ENCODE measurements around the gene C9orf57. TPM values are rescaled to one million over a fixed set of nuclear protein-coding genes. Genes with fewer than 3 reads are reported as not detected.

The C9orf57 gene
- total RNA-seq, 2 experiments from 2014 or later, result not detected

DNA sequence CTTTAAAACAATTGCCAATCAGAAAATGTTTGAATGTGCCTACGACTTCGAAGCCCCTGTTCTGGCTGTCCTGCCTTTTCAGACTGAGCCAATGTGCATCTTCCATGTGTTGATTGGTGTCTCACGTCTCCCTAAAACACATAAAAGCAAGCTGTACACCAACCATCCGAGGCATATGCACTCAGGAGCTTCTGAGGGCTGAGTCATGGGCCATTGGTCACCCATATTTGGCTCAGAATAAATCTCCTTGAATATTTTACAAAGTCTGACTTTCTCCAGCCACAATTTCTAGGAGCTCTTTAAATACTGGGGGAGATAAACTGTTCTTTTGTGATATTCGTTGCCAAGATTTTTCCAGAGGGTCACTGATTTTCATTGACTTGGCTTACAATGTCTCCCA lies 53.9 kb downstream of the C9orf57 start:
- Mint-ChIP-seq H3K27me3 (peaks cover 2% of the 10 kb centered on the region), H3K9me3 (peaks cover 2% of the 10 kb centered on the region), H3K4me1 (no peaks in the 10 kb centered on the region), H3K36me3 (no peaks in the 10 kb centered on the region), H3K4me3 (no peak overlapping the region), H3K27ac (no peak overlapping the region)
- DNase-seq (no peak), ATAC-seq (ENCODE audit: low read depth) (no peak)
- POLR2A ChIA-PET, result no interaction called here

DNA sequence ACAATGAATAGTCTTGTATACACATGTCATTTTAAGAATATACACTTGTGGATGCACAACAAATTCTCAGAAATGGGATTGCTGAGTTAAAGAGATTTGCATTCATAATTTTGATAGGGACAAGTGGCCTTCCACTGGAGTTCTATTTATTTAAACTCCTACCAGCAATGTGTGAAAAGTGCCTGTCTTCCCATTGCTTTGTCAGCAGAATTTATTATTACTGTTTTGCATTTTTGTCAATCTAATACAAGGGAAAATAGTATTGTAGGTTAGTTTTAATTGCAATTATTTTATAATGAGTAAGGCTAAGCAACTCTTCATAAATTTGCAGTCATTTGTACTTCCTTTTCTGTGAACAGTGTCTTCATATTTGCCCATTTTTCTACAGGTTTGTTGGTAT lies 55.0 kb downstream of the C9orf57 start:
- ATAC-seq (ENCODE audit: low read depth) (no peak), DNase-seq (no peak)
- H3K4me3 Mint-ChIP-seq, result no peak overlapping the region
- H3K9me3 Mint-ChIP-seq, result peaks cover 2% of the 10 kb centered on the region
- POLR2A ChIA-PET, result no interaction called here
- H3K27me3 Mint-ChIP-seq, result peaks cover 2% of the 10 kb centered on the region
- no peak overlapping the region for H3K27ac Mint-ChIP-seq
- H3K4me1 Mint-ChIP-seq, result no peaks in the 10 kb centered on the region
- H3K36me3 Mint-ChIP-seq, result no peaks in the 10 kb centered on the region

Other genes starting within 250 kb of the C9orf57 start
- gene ABHD17B, start 149.4 kb downstream of the C9orf57 start, total RNA-seq, result 10 to 100 TPM; 25.2 to 25.6 TPM
- 10 to 100 TPM in 1 of 2 experiments, 1 to 10 TPM in 1; 9.2 to 11.3 TPM for gene C9orf85, start 149.0 kb downstream of the C9orf57 start, total RNA-seq
- gene GDA, start 88.8 kb upstream of the C9orf57 start, total RNA-seq, result not detected

Measured in activated naive CD8-positive, alpha-beta T cell treated with anti-CD3 and anti-CD28 coated beads, Interleukin-2, amount 10 ng/mL, durations not matched to agents 7 days and 5 days (primary cell).